ENCODE results near the gene GALNT1.

GALNT1 gene

GRCh38 chr18:35619464-35619863 is 37.9 kb downstream of the GALNT1 start:
- no peak for DNase-seq

- DNase-seq: no peak
These were observed 38.4 kb downstream of the GALNT1 start for GRCh38 chr18:35619941-35620340.

- DNase-seq: no peak
These were observed 39.2 kb downstream of the GALNT1 start for GRCh38 chr18:35620765-35621164.

DNA sequence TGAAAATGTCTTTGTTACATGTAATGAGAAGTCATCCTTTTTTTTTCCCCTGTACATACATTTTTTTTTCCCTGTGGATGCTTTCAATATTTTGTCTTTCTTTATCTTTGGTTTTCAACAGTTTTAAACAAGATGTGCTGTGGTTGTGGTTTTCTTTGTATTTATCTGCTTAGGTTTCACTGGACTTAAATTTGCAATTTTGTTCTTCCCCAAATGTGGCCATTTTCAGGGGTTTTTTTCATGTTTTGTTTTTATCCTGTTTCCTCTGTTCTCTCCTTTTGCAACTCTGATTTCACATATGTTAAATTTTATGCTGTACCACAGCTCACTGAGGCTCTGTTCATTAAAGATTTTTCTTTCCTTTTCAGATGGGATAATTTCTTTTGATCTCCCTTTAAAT is 41.7 kb downstream of the GALNT1 start:
- DNase-seq: no peak

DNA sequence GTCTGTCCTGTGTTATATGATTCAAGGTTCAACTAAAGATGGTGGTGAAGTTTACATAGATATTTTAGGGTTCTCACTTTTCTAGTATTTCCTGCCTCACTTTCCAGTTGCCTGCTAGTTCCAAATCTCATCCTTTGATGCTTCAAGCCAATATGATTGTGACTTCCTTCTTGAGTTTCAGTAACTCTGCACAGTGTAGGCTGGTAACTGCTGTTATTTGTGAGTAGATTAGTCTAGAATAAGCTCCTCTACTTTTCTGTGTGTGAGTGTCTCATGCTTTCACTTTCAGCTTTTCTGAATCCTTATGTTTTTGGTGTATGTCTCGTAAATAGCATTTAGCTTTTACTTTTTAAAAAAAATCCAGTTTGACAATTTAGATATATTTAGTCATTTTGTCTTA is 42.6 kb downstream of the GALNT1 start:
- no peak for DNase-seq

DNA sequence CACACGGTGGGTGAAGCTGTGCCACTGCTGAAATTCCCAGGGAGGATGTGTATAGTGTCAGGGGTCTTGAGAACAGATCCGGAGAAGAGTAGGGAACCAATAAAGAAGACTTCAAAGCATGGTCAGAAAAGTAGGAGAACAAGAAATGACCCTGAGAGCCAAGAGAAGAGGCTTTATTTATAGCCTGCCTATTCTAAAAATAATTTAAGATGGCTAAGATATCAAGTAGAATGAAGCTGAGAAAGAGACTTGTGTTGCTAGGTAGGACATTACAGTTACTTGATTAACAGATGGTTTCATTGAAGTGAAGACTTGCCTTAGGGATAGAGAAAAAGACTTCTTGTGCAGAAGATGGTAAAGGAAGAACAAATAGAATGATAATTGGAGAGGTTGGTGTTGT is 43.7 kb downstream of the GALNT1 start:
- DNase-seq: no peak

DNA sequence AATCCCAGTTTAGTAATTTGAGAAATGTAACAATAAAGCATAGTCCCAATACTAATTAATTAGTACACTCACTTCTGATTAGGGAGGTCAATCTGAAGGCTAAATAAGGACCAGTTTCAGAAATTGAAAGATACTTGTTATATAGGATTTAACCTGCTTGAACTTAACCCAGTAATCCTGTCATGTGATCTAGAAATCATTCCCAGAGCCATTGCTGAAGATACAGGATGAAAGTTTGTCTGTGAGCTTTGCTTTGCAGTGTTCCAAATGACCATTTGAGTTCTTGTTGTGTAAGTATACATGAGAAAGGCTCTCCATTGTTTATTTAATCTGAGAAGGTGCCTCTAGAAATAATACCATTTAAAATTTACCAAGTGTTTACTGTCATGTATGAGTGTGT is 52.2 kb downstream of the GALNT1 start:
- DNase-seq: no peak

DNA sequence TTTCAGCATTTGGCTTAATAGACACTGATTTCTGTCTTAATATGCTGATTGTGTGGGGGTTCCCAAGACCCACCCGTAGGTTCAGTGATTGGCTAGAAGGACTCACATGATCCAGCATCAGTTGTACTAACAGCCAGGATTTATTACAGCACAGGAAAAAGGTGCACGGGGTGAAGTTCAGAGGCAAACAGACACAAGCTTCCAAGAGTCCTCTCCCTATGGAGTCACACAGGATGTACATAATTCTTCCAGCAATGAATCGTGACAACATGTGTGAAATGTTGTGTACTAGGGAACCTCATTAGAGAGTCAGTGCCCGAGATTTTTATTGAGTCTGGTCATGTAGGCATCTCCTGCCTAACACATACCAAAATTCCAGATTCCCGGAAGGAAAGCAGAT is 52.8 kb downstream of the GALNT1 start:
- DNase-seq: no peak

GRCh38 chr18:35635170-35635569 is 53.6 kb downstream of the GALNT1 start:
- no peak for DNase-seq

DNA sequence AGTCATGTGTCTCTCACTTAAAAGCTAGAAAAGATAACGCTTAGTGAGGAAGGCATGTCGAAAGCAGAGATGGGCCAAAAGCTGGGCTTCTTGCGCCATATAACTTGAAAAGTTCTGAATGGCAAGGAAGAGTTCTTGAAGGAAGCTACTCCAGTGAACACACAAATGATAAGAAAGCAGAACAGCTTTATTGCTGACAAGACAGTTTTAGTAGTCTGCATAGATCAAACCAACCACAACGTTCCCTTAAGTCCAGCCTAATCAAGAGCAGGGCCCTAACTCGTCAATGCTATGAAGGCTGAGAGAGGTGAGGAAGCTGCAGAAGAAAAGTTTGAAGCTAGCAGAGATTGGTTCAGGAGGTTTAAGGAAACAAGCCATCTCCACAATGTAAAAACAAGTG is 55.7 kb downstream of the GALNT1 start:
- no peak for DNase-seq

DNA sequence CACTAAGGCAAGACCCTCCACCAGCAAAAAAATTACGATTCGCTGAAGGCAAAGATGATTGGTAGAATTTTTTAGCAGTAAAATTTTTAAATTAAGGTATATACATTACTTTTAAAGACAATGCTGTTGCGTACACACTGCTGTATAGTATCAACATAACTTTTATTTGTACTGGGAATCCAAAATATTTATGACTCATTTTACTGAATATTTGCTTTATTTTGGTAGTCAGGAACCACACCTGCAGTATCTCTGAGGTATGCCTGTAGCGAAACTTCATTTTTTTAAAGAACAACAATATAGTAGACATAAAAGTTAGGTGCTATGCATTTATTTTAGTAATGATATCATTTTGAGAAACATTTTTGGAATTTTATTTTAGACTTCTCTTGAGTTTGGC is 57.8 kb downstream of the GALNT1 start:
- DNase-seq: no peak

DNA sequence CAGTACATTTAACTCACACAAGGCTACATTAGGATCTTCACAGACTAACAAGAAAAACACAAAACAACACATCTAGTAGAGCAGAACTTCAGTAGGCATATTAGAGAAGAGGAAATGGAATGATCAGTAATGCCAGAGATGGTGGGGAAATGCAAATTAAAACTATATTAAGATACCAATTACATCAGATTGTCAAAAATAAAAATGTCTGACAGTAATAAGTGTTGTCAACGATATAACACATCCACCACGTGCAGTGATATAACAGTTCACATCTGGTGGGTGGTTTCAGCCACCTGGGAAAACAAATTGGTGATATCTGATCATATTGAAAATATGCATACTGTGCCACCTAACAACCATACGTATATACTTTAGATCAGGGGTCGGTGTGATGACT is 59.9 kb downstream of the GALNT1 start:
- no peak for DNase-seq

- no peak for DNase-seq
These were observed 60.4 kb downstream of the GALNT1 start for GRCh38 chr18:35641916-35642315.

GRCh38 chr18:35642802-35643201 is 61.3 kb downstream of the GALNT1 start:
- DNase-seq: no peak

- no peak for DNase-seq
These were observed 64.9 kb downstream of the GALNT1 start for GRCh38 chr18:35646449-35646848.

DNA sequence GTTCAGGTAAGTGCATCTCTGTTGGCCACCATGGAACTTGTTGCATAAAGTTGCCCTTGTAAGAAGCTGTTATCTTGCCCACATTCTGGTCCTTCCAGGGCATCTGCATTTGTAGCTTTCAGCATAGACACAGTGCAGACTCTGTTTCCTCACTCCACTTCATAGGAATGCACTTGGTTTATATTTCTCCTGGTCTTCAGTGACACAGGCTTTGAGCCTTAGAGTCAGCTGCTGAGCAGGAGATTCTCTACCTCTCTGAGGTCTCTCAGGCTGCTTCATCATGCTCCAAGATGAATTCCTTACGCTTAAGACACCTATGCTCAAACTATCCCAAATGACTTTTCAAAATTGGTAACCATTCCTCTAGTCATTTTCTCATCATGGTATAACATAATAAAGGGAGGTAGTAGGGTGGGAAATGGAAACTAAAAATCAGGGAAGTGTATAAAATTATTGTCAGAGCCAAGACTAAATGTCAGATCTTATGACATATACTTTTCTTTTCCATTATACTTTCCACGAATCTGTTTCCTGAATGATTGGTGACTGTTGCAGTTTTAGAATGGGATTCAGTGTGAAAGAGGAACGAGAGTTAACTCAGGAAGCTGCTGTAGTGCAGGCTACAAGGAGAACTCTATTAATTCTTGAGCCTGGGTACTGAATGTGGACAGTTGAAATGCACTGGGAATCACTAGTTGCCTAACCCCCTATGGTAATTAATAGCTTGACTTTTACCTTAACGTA is 72.0 kb downstream of the GALNT1 start:
- DNase-seq: no peak

DNA sequence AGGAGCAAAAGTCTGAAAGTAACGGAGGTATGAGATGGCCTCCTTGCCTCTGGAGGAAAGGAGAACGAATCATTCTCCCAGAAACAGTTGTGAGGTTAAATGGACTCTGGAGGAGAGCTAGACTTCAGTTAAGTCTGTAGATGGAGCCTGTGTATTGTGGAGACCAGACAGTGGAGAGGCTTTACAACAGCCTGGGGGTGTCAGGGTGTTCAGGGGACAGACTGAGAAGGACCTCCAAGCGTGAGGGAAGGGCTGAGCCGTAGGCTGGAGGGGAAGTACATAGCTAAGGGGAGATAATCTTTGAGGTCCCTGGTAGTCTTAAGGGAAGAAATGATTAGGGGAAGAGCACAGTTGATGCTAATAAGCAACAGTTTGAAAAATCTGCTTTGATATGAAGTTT is 76.6 kb downstream of the GALNT1 start:
- DNase-seq: no peak

- DNase-seq: no peak
These were observed 80.1 kb downstream of the GALNT1 start for GRCh38 chr18:35661483-35662146.

- no peak for DNase-seq
These were observed 80.9 kb downstream of the GALNT1 start for GRCh38 chr18:35662293-35663062.

- DNase-seq: no peak
These were observed 90.5 kb downstream of the GALNT1 start for GRCh38 chr18:35671966-35672603.

GRCh38 chr18:35672897-35673296 is 91.4 kb downstream of the GALNT1 start:
- DNase-seq: no peak

GRCh38 chr18:35673682-35674081 is 92.1 kb downstream of the GALNT1 start:
- no peak for DNase-seq

- no peak for DNase-seq
These were observed 98.6 kb downstream of the GALNT1 start for GRCh38 chr18:35680139-35680551.

Data from stimulated activated CD8-positive, alpha-beta memory T cell treated with anti-CD3 and anti-CD28 coated beads, Interleukin-4, amount 100 ng/mL, for 48 hours (primary cell).